GM12864 (cell line): ENCODE data around the gene PCSK9.

Experiments
- DNase-seq: peaks from one replicate; pipeline ENCODE4 v3.0.0-alpha.2; 2011; ENCODE audit warnings: low read depth
- H3K4me3 ChIP-seq: 2 replicates; pipeline ENCODE4 v1.5.1; 2011; ENCODE audit warnings: mild to moderate bottlenecking, low read depth, low read length, control low read depth
- CTCF ChIP-seq: IDR thresholded peaks from 2 replicates; pipeline ENCODE4 v1.5.1; 2011; ENCODE audit warnings: low read depth, mild to moderate bottlenecking, moderate library complexity, low read length, control low read depth, inconsistent platforms; ENCODE audit errors: missing control alignments

PCSK9 gene

GRCh38 chr1:55037733-55038551 is 1.4 kb upstream of the PCSK9 start:
- no peak overlapping the region for H3K4me3 ChIP-seq
- TF ChIP-seq CTCF, result no peak
- DNase-seq, result no peak

- TF ChIP-seq CTCF, result no peak
- DNase-seq, result no peak
- H3K4me3 ChIP-seq, result no peak overlapping the region
These were observed 853 bp upstream of the PCSK9 start for GRCh38 chr1:55038552-55038838.

GRCh38 chr1:55038974-55039341 is 390 bp upstream of the PCSK9 start:
- no peak overlapping the region for H3K4me3 ChIP-seq
- no peak for TF ChIP-seq CTCF
- no peak for DNase-seq

- no peak for TF ChIP-seq CTCF
- DNase-seq, result no peak
- no peak overlapping the region for H3K4me3 ChIP-seq
These were observed 960 bp downstream of the PCSK9 start for GRCh38 chr1:55040083-55040932.

GRCh38 chr1:55040933-55041494 is 1.7 kb downstream of the PCSK9 start:
- TF ChIP-seq CTCF, result no peak
- no peak overlapping the region for H3K4me3 ChIP-seq

GRCh38 chr1:55041613-55042012 is 2.3 kb downstream of the PCSK9 start:
- DNase-seq, result no peak
- no peak for TF ChIP-seq CTCF
- H3K4me3 ChIP-seq, result no peak overlapping the region

More at GRCh38 chr1:55040933-55041494, 1.7 kb downstream of the PCSK9 start:
- no peak for DNase-seq
